GM12878 (cell line): ENCODE data around the gene ZNF180. TPM values are rescaled to one million over a fixed set of nuclear protein-coding genes. Genes with fewer than 3 reads are reported as not detected.
"Not testable (repeated sequence)": the region's sequence is repeated elsewhere in the genome, so short reads cannot be mapped to it uniquely, and the experiment has no call there.

Experiments used
- ATAC-seq: fragments of 200-7000 bp; cut with Tn5 transposase; 3 replicates; pipeline ENCODE4 v1.9.1; 2020; ENCODE audit warnings: mild to moderate bottlenecking, moderate library complexity
- BruUV-seq: library from RNA; stranded (reverse); fragments of 400-500 nt; replicated peaks from 2 replicates; lab custom pipeline; 2021; lab: Mats Ljungman, UMichigan
- CTCF ChIA-PET: fragments of 300-600 bp; sonication (Branson Sonifier 250); formaldehyde crosslinking; extraction: SDS; loops from one replicate; lab custom pipeline; 2021; ENCODE audit warnings: inconsistent platforms; lab: Yijun Ruan, JAX
- POLR2A ChIA-PET: fragments of 350-600 bp; formaldehyde crosslinking; extraction: SDS; loops from one replicate; lab custom pipeline; 2021; ENCODE audit warnings: inconsistent platforms; lab: Charles Lee
- RAD21 ChIA-PET: fragments of 300-600 bp; sonication (Branson Sonifier 250); formaldehyde crosslinking; loops from one replicate; lab custom pipeline; 2023; ENCODE audit warnings: antibody characterized with exemption; ENCODE audit not compliant: unreplicated experiment; lab: Charles Lee
- SMC1A ChIA-PET: fragments of 300-600 bp; sonication (Branson Sonifier 250); formaldehyde crosslinking; loops from one replicate; lab custom pipeline; 2023; ENCODE audit not compliant: unreplicated experiment, uncharacterized antibody; lab: Charles Lee
- DNase-seq: peaks from one replicate; pipeline ENCODE4 v3.0.0-alpha.2; 2011; ENCODE audit warnings: low read depth, low spot score
- FAIRE-seq: peaks from 3 replicates; lab custom pipeline; 2011; peaks lifted over from hg19 to GRCh38; lab: Jason Lieb, UNC
- H2AFZ ChIP-seq: 2 replicates; pipeline ENCODE4 v1.6.0; 2011; ENCODE audit warnings: low read depth, low read length, control low read depth; ENCODE audit not compliant: control insufficient read depth
- H3K27ac ChIP-seq: 2 replicates; pipeline ENCODE4 v1.5.1; 2011; ENCODE audit warnings: control low read depth; ENCODE audit not compliant: control insufficient read depth, insufficient read depth
- H3K27me3 ChIP-seq, 2 experiments: replicated peaks in 1 of 2; 2 replicates each; pipeline versions ENCODE4 v1.6.0 to v1.6.1; 2011; ENCODE audit warnings: low read length in 1 of 2; ENCODE audit not compliant: control insufficient read depth in 2 of 2, insufficient read depth in 2 of 2
- H3K36me3 ChIP-seq, 2 experiments: 2 replicates each; pipeline ENCODE4 v1.5.1; 2011; ENCODE audit warnings: low read length in 1 of 2; ENCODE audit not compliant: control insufficient read depth in 2 of 2, insufficient read depth in 2 of 2
- H3K4me1 ChIP-seq: 2 replicates; pipeline ENCODE4 v1.6.1; 2011; ENCODE audit warnings: mild to moderate bottlenecking, low read length, moderate library complexity, mixed read lengths; ENCODE audit not compliant: control insufficient read depth, insufficient read depth
- H3K4me2 ChIP-seq: 2 replicates; pipeline ENCODE4 v1.6.0; 2011; ENCODE audit warnings: control low read depth; ENCODE audit not compliant: control insufficient read depth, insufficient read depth
- H3K4me3 ChIP-seq: fragments of 200-600 bp; sonication (generic); 2 replicates; pipeline ENCODE4 v1.5.1; 2016
- H3K79me2 ChIP-seq: 2 replicates; pipeline ENCODE4 v1.6.0; 2011; ENCODE audit warnings: low read length; ENCODE audit not compliant: control insufficient read depth, insufficient read depth
- H3K9ac ChIP-seq: 2 replicates; pipeline ENCODE4 v1.8.0; 2011; ENCODE audit warnings: low read length, control low read depth, mixed read lengths; ENCODE audit not compliant: control insufficient read depth, insufficient read depth
- H3K9me3 ChIP-seq: replicated peaks from 3 replicates; pipeline ENCODE4 v1.5.1; 2011; ENCODE audit warnings: mild to moderate bottlenecking, low read length; ENCODE audit not compliant: control insufficient read depth, insufficient read depth
- H4K20me1 ChIP-seq: 2 replicates; pipeline ENCODE4 v1.6.0; 2011; ENCODE audit not compliant: control insufficient read depth, insufficient read depth
- CBX3 ChIP-seq: fragments of 200-600 bp; sonication (generic); IDR thresholded peaks from 2 replicates; pipeline ENCODE4 v1.6.1; 2016; ENCODE audit warnings: low read depth, borderline replicate concordance
- CREM ChIP-seq: IDR thresholded peaks from 2 replicates; pipeline ENCODE4 v1.6.1; 2014; ENCODE audit warnings: antibody characterized with exemption, low read depth
- EP300 ChIP-seq, 2 experiments: fragments of 150-350 bp in 1 of 2; IDR thresholded peaks; 2 replicates each; pipeline ENCODE4 v1.6.1; 2011 to 2012; ENCODE audit warnings: low read depth in 2 of 2, low read length in 2 of 2, borderline replicate concordance in 1 of 2, improper control_type of control experiment in 1 of 2, inconsistent platforms in 1 of 2; ENCODE audit not compliant: control insufficient read depth in 1 of 2
- GATAD2B ChIP-seq: fragments of 450-650 bp; conservative IDR thresholded peaks from 2 replicates; pipeline ENCODE4 v1.6.1; 2017; ENCODE audit warnings: low read depth, mild to moderate bottlenecking, moderate library complexity
- LARP7 ChIP-seq: fragments of 450-650 bp; IDR thresholded peaks from 2 replicates; pipeline ENCODE4 v1.6.1; 2017; ENCODE audit warnings: mild to moderate bottlenecking
- MEF2B ChIP-seq: fragments of 450-650 bp; IDR thresholded peaks from 2 replicates; pipeline ENCODE4 v1.6.1; 2018; ENCODE audit warnings: mild to moderate bottlenecking, moderate library complexity; ENCODE audit not compliant: partially characterized antibody, poor library complexity, severe bottlenecking
- NBN ChIP-seq: fragments of 450-650 bp; IDR thresholded peaks from 2 replicates; pipeline ENCODE4 v1.6.1; 2016
- SP1 ChIP-seq: IDR thresholded peaks from one replicate; pipeline ENCODE4 v1.6.1; 2011; ENCODE audit warnings: low read depth, low read length
- ZNF207 ChIP-seq: fragments of 450-650 bp; IDR thresholded peaks from 2 replicates; pipeline ENCODE4 v1.6.1; 2014; ENCODE audit warnings: antibody characterized with exemption, mild to moderate bottlenecking, borderline replicate concordance
- ZNF217 ChIP-seq: fragments of 450-650 bp; IDR thresholded peaks from 2 replicates; pipeline ENCODE4 v1.6.1; 2017; ENCODE audit warnings: antibody characterized with exemption, mild to moderate bottlenecking
- ZNF274 ChIP-seq: IDR thresholded peaks from one replicate; pipeline ENCODE4 v1.8.0; 2011; ENCODE audit not compliant: insufficient read length, insufficient read depth
- WGBS: methylation state at CpG from one replicate; pipeline ENCODE4 v1.1.6; 2016; ENCODE audit warnings: low lambda C conversion rate; ENCODE audit not compliant: insufficient replicate concordance, insufficient coverage; ENCODE audit errors: missing lambda C conversion rate; 5-methylcytosine and 5-hydroxymethylcytosine counted together
- in situ Hi-C: fragments of 300-500 bp; cut with MboI; formaldehyde crosslinking; loops from 9 replicates; pipeline ENCODE4 v1.14.3; 2018; ENCODE audit warnings: mixed read lengths
- intact Hi-C: fragments of 100-400 bp; cut with micrococcal nuclease; formaldehyde crosslinking; loops from one replicate; pipeline ENCODE4 v1.14.2; 2022; ENCODE audit not compliant: unreplicated experiment
- polyA plus RNA-seq, 11 experiments: library from polyadenylated mRNA; depleted of rRNA in 4 of 11; unstranded in 6 of 11; stranded (reverse) in 5 of 11; fragments of >200 nt; fragmentation: Nextera tagmentation in 4 of 11; fragmentation: Illumina TruSeq in 1 of 11; extraction: Ambion mirVana in 4 of 11; extraction: Trizol in 1 of 11; gene quantifications; 1 replicate in 1 of 11; 2 replicates in 10 of 11; pipeline versions ENCODE4 v1.2.1 to v1.2.3, GENCODE V29; 2011 to 2016; ENCODE audit warnings: inconsistent platforms in 2 of 11, missing spikeins in 2 of 11, low read depth in 1 of 11
- total RNA-seq, 4 experiments: library from RNA; depleted of rRNA in 3 of 4; stranded (reverse); fragments of >200 nt in 3 of 4; fragmentation: Illumina TruSeq in 1 of 4; extraction: Trizol in 1 of 4; gene quantifications; 2 replicates each; pipeline versions ENCODE4 v1.2.1 to v1.2.3, GENCODE V29; 2013 to 2021
- TF ChIP-seq, protein P1 (sequence below): fragments of 450-650 bp; IDR thresholded peaks from 2 replicates; pipeline ENCODE4 v1.6.1; 2016; ENCODE audit warnings: mild to moderate bottlenecking
- TF ChIP-seq, protein P2 (sequence below): fragments of 450-650 bp; IDR thresholded peaks from 2 replicates; pipeline ENCODE4 v1.6.1; 2017; ENCODE audit warnings: low read depth, mild to moderate bottlenecking, moderate library complexity
- TF ChIP-seq, protein P3 (sequence below): fragments of 450-650 bp; IDR thresholded peaks from 2 replicates; pipeline ENCODE4 v1.6.1; 2016; ENCODE audit warnings: mild to moderate bottlenecking

ZNF180 gene
- total and polyA plus RNA-seq, 10 of the 15 experiments (the other 5 are each of a cell fraction or from before 2014, with no cell fraction given): 1.6 to 9.0 (median 5.5) TPM

DNA sequence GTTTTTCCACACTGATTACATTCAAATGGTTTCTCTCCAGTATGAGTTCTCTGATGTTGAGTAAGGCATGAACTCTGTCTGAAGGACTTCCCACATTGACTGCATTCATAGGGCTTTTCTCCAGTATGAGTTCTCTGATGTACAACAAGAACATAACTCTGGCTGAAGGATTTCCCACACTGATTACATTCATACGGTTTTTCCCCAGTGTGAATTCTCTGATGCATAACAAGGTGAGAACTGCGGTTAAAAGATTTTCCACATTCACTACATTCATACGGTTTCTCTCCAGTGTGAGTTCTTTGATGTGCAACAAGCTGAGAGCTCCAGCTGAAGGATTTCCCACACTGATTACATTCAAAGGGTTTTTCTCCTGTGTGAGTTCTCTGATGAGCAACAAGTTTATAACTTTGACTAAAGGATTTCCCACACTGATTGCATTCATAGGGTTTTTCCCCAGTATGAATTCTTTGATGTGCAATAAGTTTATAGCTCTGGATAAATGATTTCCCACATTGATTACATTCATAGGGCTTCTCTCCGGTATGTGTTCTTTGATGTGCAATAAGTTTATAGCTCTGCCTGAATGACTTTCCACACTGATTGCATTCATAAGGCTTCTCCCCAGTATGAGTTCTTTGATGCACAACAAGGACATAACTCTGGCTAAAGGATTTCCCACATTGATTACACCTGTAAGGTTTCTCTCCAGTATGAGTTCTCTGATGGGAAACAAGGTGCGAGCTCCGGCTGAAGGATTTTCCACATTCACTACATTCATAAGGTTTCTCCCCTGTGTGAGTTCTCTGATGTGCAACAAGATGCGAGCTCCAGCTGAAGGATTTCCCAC, 23.5 kb downstream of the ZNF180 start (continued):
- TF ChIP-seq, protein P1, sequence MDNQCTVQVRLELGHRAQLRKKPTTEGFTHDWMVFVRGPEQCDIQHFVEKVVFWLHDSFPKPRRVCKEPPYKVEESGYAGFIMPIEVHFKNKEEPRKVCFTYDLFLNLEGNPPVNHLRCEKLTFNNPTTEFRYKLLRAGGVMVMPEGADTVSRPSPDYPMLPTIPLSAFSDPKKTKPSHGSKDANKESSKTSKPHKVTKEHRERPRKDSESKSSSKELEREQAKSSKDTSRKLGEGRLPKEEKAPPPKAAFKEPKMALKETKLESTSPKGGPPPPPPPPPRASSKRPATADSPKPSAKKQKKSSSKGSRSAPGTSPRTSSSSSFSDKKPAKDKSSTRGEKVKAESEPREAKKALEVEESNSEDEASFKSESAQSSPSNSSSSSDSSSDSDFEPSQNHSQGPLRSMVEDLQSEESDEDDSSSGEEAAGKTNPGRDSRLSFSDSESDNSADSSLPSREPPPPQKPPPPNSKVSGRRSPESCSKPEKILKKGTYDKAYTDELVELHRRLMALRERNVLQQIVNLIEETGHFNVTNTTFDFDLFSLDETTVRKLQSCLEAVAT: peak; percentile 14; the same call in 1 of the 2 replicates
- no peak for TF ChIP-seq SP1
- no peak for TF ChIP-seq ZNF207
- TF ChIP-seq MEF2B: no peak
- no peak for TF ChIP-seq NBN
- peak; percentile 80; the same call in 1 of the 2 replicates for TF ChIP-seq CBX3
- peak; percentile 81 for TF ChIP-seq ZNF217
- no peak for TF ChIP-seq LARP7
- TF ChIP-seq, protein P2, sequence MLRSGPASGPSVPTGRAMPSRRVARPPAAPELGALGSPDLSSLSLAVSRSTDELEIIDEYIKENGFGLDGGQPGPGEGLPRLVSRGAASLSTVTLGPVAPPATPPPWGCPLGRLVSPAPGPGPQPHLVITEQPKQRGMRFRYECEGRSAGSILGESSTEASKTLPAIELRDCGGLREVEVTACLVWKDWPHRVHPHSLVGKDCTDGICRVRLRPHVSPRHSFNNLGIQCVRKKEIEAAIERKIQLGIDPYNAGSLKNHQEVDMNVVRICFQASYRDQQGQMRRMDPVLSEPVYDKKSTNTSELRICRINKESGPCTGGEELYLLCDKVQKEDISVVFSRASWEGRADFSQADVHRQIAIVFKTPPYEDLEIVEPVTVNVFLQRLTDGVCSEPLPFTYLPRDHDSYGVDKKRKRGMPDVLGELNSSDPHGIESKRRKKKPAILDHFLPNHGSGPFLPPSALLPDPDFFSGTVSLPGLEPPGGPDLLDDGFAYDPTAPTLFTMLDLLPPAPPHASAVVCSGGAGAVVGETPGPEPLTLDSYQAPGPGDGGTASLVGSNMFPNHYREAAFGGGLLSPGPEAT: 0 out of 2 replicates have a peak, but pooled peaks have one; percentile 53
- TF ChIP-seq ZNF274: peak; percentile 100
- TF ChIP-seq, protein P3, sequence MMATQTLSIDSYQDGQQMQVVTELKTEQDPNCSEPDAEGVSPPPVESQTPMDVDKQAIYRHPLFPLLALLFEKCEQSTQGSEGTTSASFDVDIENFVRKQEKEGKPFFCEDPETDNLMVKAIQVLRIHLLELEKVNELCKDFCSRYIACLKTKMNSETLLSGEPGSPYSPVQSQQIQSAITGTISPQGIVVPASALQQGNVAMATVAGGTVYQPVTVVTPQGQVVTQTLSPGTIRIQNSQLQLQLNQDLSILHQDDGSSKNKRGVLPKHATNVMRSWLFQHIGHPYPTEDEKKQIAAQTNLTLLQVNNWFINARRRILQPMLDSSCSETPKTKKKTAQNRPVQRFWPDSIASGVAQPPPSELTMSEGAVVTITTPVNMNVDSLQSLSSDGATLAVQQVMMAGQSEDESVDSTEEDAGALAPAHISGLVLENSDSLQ: no peak
- TF ChIP-seq GATAD2B: no peak
- TF ChIP-seq EP300 (IDR thresholded peaks at IDR 0.05; ENCODE audit: borderline replicate concordance in 1 of 2, control insufficient read depth in 1 of 2, low read depth in 2 of 2, low read length in 2 of 2): no peak
- no peak for TF ChIP-seq CREM

DNA sequence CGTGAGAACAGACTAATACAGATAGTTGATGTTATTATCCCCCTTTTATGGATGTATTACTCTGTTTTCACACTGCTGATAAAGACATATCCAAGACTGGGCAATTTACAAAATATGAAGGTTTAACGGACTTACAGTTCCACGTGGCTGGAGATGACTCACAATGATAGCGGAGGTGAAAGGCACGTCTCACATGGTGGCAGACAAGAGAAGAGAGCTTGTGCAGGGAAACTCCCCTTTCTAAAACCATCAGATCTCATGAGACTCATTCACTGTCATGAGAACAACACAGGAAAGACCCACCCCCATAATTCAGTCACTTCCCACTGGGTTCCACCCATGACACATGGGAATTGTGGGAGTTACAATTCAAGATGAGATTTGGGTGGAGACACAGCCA, 31.6 kb downstream of the ZNF180 start:
- ATAC-seq, H3K27me3 ChIP-seq, RAD21 ChIA-PET, H3K4me1 ChIP-seq, BruUV-seq, SMC1A ChIA-PET, H2AFZ ChIP-seq, H3K4me2 ChIP-seq, H4K20me1 ChIP-seq, DNase-seq, H3K27ac ChIP-seq, in situ Hi-C loops, H3K36me3 ChIP-seq, FAIRE-seq, CTCF ChIA-PET, H3K9me3 ChIP-seq, POLR2A ChIA-PET, intact Hi-C loops, H3K4me3 ChIP-seq, H3K9ac ChIP-seq, H3K79me2 ChIP-seq: not testable (repeated sequence)
- WGBS: 19% methylated on average over 5 of the region's 5 CpGs
